Neuronal stem cell (in vitro differentiated cells): ENCODE data around the gene LRRC71.
A peak's percentile ranks its signal among the peaks of the same experiment; 100 is the strongest.

Source experiments
- DNase-seq: peaks from one replicate; pipeline ENCODE4 v3.0.0-alpha.2; 2013; ENCODE audit warnings: low spot score
- H2AFZ ChIP-seq: one replicate; pipeline ENCODE4 v1.6.1; 2013; ENCODE audit warnings: mild to moderate bottlenecking, low read length, inconsistent platforms
- H2AK5ac ChIP-seq: 2 replicates; pipeline ENCODE4 v1.6.1; 2013; ENCODE audit warnings: low read depth, mild to moderate bottlenecking, inconsistent platforms, low read length, moderate library complexity, mixed read lengths
- H2BK120ac ChIP-seq: 2 replicates; pipeline ENCODE4 v1.6.1; 2013; ENCODE audit warnings: low read depth, mild to moderate bottlenecking, inconsistent platforms, low read length, moderate library complexity, mixed read lengths
- H2BK12ac ChIP-seq: one replicate; pipeline ENCODE4 v1.6.1; 2013; ENCODE audit warnings: low read length, inconsistent platforms
- H2BK15ac ChIP-seq: 2 replicates; pipeline ENCODE4 v1.6.1; 2013; ENCODE audit warnings: mild to moderate bottlenecking, low read length, inconsistent platforms, mixed read lengths
- H2BK5ac ChIP-seq: one replicate; pipeline ENCODE4 v1.6.1; 2013; ENCODE audit warnings: inconsistent platforms, mild to moderate bottlenecking, low read length, moderate library complexity
- H3K14ac ChIP-seq: one replicate; pipeline ENCODE4 v1.6.1; 2013; ENCODE audit warnings: low read length, inconsistent platforms
- H3K18ac ChIP-seq: 2 replicates; pipeline ENCODE4 v1.6.1; 2013; ENCODE audit warnings: low read length, inconsistent platforms
- H3K23ac ChIP-seq: 2 replicates; pipeline ENCODE4 v1.6.1; 2013; ENCODE audit warnings: low read depth, mild to moderate bottlenecking, mixed read lengths, low read length, inconsistent platforms; ENCODE audit not compliant: poor library complexity
- H3K27ac ChIP-seq: replicated peaks from 3 replicates; pipeline ENCODE4 v1.5.1; 2013; ENCODE audit warnings: low read length, inconsistent platforms
- H3K27me3 ChIP-seq, 3 experiments: 2 replicates each; pipeline ENCODE4 v1.6.1; 2013; ENCODE audit warnings: low read length in 3 of 3, mild to moderate bottlenecking in 2 of 3, inconsistent platforms in 1 of 3, low read depth in 1 of 3, mixed read lengths in 1 of 3, moderate library complexity in 1 of 3; ENCODE audit not compliant: control insufficient read depth in 3 of 3, insufficient read depth in 3 of 3
- H3K36me3 ChIP-seq, 2 donors: replicated peaks in 1 of 2; 2 replicates each; pipeline ENCODE4 v1.6.1; 2013; ENCODE audit warnings: low read length in 2 of 2; ENCODE audit not compliant: control insufficient read depth in 2 of 2, insufficient read depth in 2 of 2
- H3K4ac ChIP-seq: 2 replicates; pipeline ENCODE4 v1.6.1; 2013; ENCODE audit warnings: inconsistent platforms, mild to moderate bottlenecking, low read length, moderate library complexity
- H3K4me1 ChIP-seq, 2 donors: 1 replicate in 1 of 2; 2 replicates in 1 of 2; pipeline ENCODE4 v1.6.1; 2013; ENCODE audit warnings: low read length in 2 of 2, low read depth in 1 of 2; ENCODE audit not compliant: control insufficient read depth in 2 of 2, insufficient read depth in 1 of 2
- H3K4me2 ChIP-seq: one replicate; pipeline ENCODE4 v1.6.1; 2013; ENCODE audit warnings: mild to moderate bottlenecking, low read length, inconsistent platforms; ENCODE audit not compliant: insufficient read depth, poor library complexity, severe bottlenecking
- H3K4me3 ChIP-seq, 2 donors: 2 replicates each; pipeline ENCODE4 v1.5.1; 2013; ENCODE audit warnings: low read length in 2 of 2, mild to moderate bottlenecking in 2 of 2, inconsistent platforms in 1 of 2, moderate library complexity in 1 of 2
- H3K79me1 ChIP-seq: one replicate; pipeline ENCODE4 v1.6.1; 2013; ENCODE audit warnings: low read depth, mild to moderate bottlenecking, inconsistent platforms, low read length, moderate library complexity
- H3K9ac ChIP-seq: one replicate; pipeline ENCODE4 v1.6.1; 2013; ENCODE audit warnings: mild to moderate bottlenecking, low read depth, low read length, inconsistent platforms; ENCODE audit not compliant: poor library complexity
- H3K9me3 ChIP-seq, 2 donors: replicated peaks in 1 of 2; 2 replicates each; pipeline versions ENCODE3 to v1.6.1; 2013; ENCODE audit warnings: low read length in 2 of 2, mild to moderate bottlenecking in 2 of 2, inconsistent platforms in 1 of 2, low read depth in 1 of 2, mixed read lengths in 1 of 2, moderate library complexity in 1 of 2; ENCODE audit not compliant: control insufficient read depth in 2 of 2, insufficient read depth in 1 of 2
- H4K8ac ChIP-seq: one replicate; pipeline ENCODE4 v1.6.1; 2013; ENCODE audit warnings: low read depth, mild to moderate bottlenecking, inconsistent platforms, low read length, moderate library complexity
- H4K91ac ChIP-seq: one replicate; pipeline ENCODE4 v1.6.1; 2013; ENCODE audit warnings: low read length, low read depth, mild to moderate bottlenecking, inconsistent platforms; ENCODE audit not compliant: poor library complexity
- WGBS, 2 donors: extraction: QIAGEN DNeasy Blood & Tissue Kit; methylation state at CpG; one replicate each; pipeline ENCODE4 v1.1.7; 2013; ENCODE audit warnings: missing lambda C conversion rate in 2 of 2, mixed read lengths in 1 of 2; ENCODE audit not compliant: insufficient read length in 2 of 2, insufficient replicate concordance in 1 of 2; ENCODE audit errors: extremely low coverage in 2 of 2; 5-methylcytosine and 5-hydroxymethylcytosine counted together

LRRC71 gene

GRCh38 chr1:156875341-156875615, 45.2 kb upstream of the LRRC71 start:
- Histone ChIP-seq H3K9me3 (no peaks in the 10 kb centered on the region), H3K79me1 (no peaks in the 10 kb centered on the region), H2AK5ac (peak overlapping the region; percentile 82), H3K4ac (no peak overlapping the region), H2BK12ac (peak overlapping the region; percentile 14), H3K27me3 (peaks cover 0 to 85% (median 10%) of the 10 kb centered on the region in 3 experiments), H3K14ac (no peak overlapping the region), H2BK5ac (no peak overlapping the region), H4K8ac (no peak overlapping the region), H2BK15ac (peak overlapping the region; percentile 20), H3K27ac (no peak overlapping the region), H3K36me3 (no peaks in the 10 kb centered on the region), H3K4me2 (no peak overlapping the region), H3K18ac (no peak overlapping the region), H4K91ac (peak overlapping the region; percentile 1), H2BK120ac (no peak overlapping the region), H3K4me1 (peaks cover 3 to 5% of the 10 kb centered on the region in 2 donors), H2AFZ (no peak overlapping the region), H3K23ac (peak overlapping the region; percentile 3), H3K4me3 (no peak overlapping the region), H3K9ac (no peak overlapping the region)
- WGBS, 2 donors, result no CpG with 5 or more reads among the region's 5 CpGs
- DNase-seq, result no peak

DNA sequence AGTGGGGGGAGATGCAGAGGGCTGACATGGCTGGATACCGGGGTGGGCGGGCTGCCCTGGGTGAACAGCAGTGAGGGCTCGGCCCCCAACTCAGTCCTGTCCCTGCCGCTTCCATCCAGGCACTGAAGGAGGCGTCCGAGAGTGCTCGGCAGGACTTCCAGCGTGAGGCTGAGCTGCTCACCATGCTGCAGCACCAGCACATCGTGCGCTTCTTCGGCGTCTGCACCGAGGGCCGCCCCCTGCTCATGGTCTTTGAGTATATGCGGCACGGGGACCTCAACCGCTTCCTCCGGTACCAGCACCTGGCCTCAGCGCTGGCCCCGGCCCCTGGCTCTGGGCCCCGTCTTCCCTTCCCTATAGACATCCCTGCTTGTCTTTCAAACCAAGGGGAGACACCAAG, 44.2 kb upstream of the LRRC71 start:
- no peak overlapping the region for H3K4me2 ChIP-seq
- no peak overlapping the region for H2BK12ac ChIP-seq
- peak overlapping the region; percentile 36 for H3K9ac ChIP-seq
- H2BK5ac ChIP-seq, result no peak overlapping the region
- H3K27ac ChIP-seq, result no peak overlapping the region
- H4K8ac ChIP-seq, result no peak overlapping the region
- H3K4ac ChIP-seq, result no peak overlapping the region
- H2AFZ ChIP-seq, result peak overlapping the region; percentile 72
- H2BK15ac ChIP-seq, result no peak overlapping the region
- DNase-seq, result no peak
- no peak overlapping the region for H3K14ac ChIP-seq
- no peak overlapping the region for H2BK120ac ChIP-seq
- peaks cover 0 to 84% (median 10%) of the 10 kb centered on the region in 3 experiments for H3K27me3 ChIP-seq
- no peaks in the 10 kb centered on the region for H3K79me1 ChIP-seq
- no peak overlapping the region for H4K91ac ChIP-seq
- no CpG with 5 or more reads among the region's 21 CpGs for WGBS, 2 donors
- peak overlapping the region; percentile 3 for H3K18ac ChIP-seq
- H3K4me1 ChIP-seq, result peaks cover 3 to 5% of the 10 kb centered on the region in 2 donors
- H3K9me3 ChIP-seq, result no peaks in the 10 kb centered on the region
- no peak overlapping the region for H3K4me3 ChIP-seq
- no peaks in the 10 kb centered on the region for H3K36me3 ChIP-seq
- peak overlapping the region; percentile 82 for H2AK5ac ChIP-seq
- peak overlapping the region; percentile 2 for H3K23ac ChIP-seq

- no peak overlapping the region for H2BK120ac ChIP-seq
- no peak overlapping the region for H4K91ac ChIP-seq
- H3K36me3 ChIP-seq, result no peaks in the 10 kb centered on the region
- no peaks in the 10 kb centered on the region for H3K79me1 ChIP-seq
- no CpG with 5 or more reads among the region's 5 CpGs for WGBS, 2 donors
- H3K23ac ChIP-seq, result no peak overlapping the region
- no peak overlapping the region for H3K9ac ChIP-seq
- H3K27me3 ChIP-seq, result peaks cover 0 to 88% (median 10%) of the 10 kb centered on the region in 3 experiments
- no peak overlapping the region for H2AK5ac ChIP-seq
- no peak overlapping the region for H2BK12ac ChIP-seq
- no peak overlapping the region for H2BK15ac ChIP-seq
- no peak overlapping the region for H3K4me2 ChIP-seq
- H3K4me1 ChIP-seq, result peaks cover 3 to 5% of the 10 kb centered on the region in 2 donors
- no peak overlapping the region for H3K18ac ChIP-seq
- H3K27ac ChIP-seq, result no peak overlapping the region
- no peak overlapping the region for H3K4ac ChIP-seq
- no peak for DNase-seq
- no peak overlapping the region for H2BK5ac ChIP-seq
- H3K14ac ChIP-seq, result no peak overlapping the region
- H3K4me3 ChIP-seq, result no peak overlapping the region
- H4K8ac ChIP-seq, result no peak overlapping the region
- H3K9me3 ChIP-seq, result no peaks in the 10 kb centered on the region
- no peak overlapping the region for H2AFZ ChIP-seq
Measured at GRCh38 chr1:156877433-156878170, 42.8 kb upstream of the LRRC71 start.

DNA sequence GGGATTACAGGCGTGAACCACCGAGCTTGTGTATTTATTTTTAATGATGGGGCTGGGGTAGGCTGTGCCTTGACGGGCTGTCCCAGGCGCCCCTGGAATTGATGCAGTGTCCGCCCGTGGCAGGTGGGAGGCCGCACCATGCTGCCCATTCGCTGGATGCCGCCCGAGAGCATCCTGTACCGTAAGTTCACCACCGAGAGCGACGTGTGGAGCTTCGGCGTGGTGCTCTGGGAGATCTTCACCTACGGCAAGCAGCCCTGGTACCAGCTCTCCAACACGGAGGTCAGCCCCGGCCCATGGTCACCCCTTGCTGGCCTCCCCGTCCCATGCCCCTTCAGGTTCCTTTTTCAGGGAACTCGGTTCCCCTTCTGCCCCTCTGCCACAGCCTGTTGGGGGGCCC, 40.6 kb upstream of the LRRC71 start:
- no peak overlapping the region for H3K4me3 ChIP-seq
- no peak overlapping the region for H3K18ac ChIP-seq
- no peak overlapping the region for H2BK12ac ChIP-seq
- no peak overlapping the region for H3K14ac ChIP-seq
- H3K27me3 ChIP-seq, result peaks cover 0 to 95% (median 10%) of the 10 kb centered on the region in 3 experiments
- H3K4ac ChIP-seq, result no peak overlapping the region
- H2BK15ac ChIP-seq, result no peak overlapping the region
- no peaks in the 10 kb centered on the region for H3K79me1 ChIP-seq
- no CpG with 5 or more reads among the region's 21 CpGs for WGBS, 2 donors
- no peak overlapping the region for H4K91ac ChIP-seq
- peaks cover 5 to 10% of the 10 kb centered on the region in 2 donors for H3K4me1 ChIP-seq
- no peak overlapping the region for H3K4me2 ChIP-seq
- H2BK120ac ChIP-seq, result no peak overlapping the region
- no peak overlapping the region for H3K27ac ChIP-seq
- no peak overlapping the region for H2AFZ ChIP-seq
- H2BK5ac ChIP-seq, result no peak overlapping the region
- no peak for DNase-seq
- no peak overlapping the region for H3K23ac ChIP-seq
- H3K9me3 ChIP-seq, result no peaks in the 10 kb centered on the region
- no peak overlapping the region for H2AK5ac ChIP-seq
- H4K8ac ChIP-seq, result no peak overlapping the region
- H3K9ac ChIP-seq, result no peak overlapping the region
- no peaks in the 10 kb centered on the region for H3K36me3 ChIP-seq
